ENCODE measurements around the gene IL1RAPL2. TPM values are rescaled to one million over a fixed set of nuclear protein-coding genes. Genes with fewer than 3 reads are reported as not detected.

The IL1RAPL2 gene
- total and polyA plus RNA-seq, 4 donors = 2.0 TPM; not detected in 3

GRCh38 chrX:105700331-105700730 is 1134.3 kb downstream of the IL1RAPL2 start:
- TF ChIP-seq CTCF (IDR thresholded peaks at IDR 0.05; ENCODE audit: control extremely low read depth, extremely low read depth) = no peak
- H3K9ac ChIP-seq (ENCODE audit: insufficient read depth in 1 of 2, low read length in 2 of 2) = no peak overlapping the region
- H3K4me1 ChIP-seq (ENCODE audit: control insufficient read depth in 5 of 5, insufficient read depth in 5 of 5, low read length in 5 of 5) = no peaks in the 10 kb centered on the region
- H3K27me3 ChIP-seq (ENCODE audit: control insufficient read depth in 3 of 3, insufficient read depth in 3 of 3, low read length in 2 of 3) = peaks cover 0 to 11% (median 3%) of the 10 kb centered on the region in 3 donors
- WGBS, 2 donors = 32 to 47% methylated on average over 1 of the region's 1 CpG
- H3K9me3 ChIP-seq (ENCODE audit: control insufficient read depth in 4 of 4, insufficient read depth in 3 of 4, low read length in 3 of 4) = no peaks in the 10 kb centered on the region
- no peaks in the 10 kb centered on the region for H3K36me3 ChIP-seq (ENCODE audit: control insufficient read depth in 4 of 4, insufficient read depth in 4 of 4, low read length in 4 of 4)
- ATAC-seq (ENCODE audit: insufficient read depth, low FRiP score) (no peak), DNase-seq (no peak)
- H3K27ac ChIP-seq (ENCODE audit: low read depth in 1 of 2, low read length in 1 of 2) = no peak overlapping the region
- H3K4me3 ChIP-seq = no peak overlapping the region

- Histone ChIP-seq H3K4me1 (ENCODE audit: control insufficient read depth in 5 of 5, insufficient read depth in 5 of 5, low read length in 5 of 5) (no peaks in the 10 kb centered on the region), H3K4me3 (no peak overlapping the region), H3K27ac (ENCODE audit: low read depth in 1 of 2, low read length in 1 of 2) (no peak overlapping the region), H3K9me3 (ENCODE audit: control insufficient read depth in 4 of 4, insufficient read depth in 3 of 4, low read length in 3 of 4) (no peaks in the 10 kb centered on the region), H3K9ac (ENCODE audit: insufficient read depth in 1 of 2, low read length in 2 of 2) (no peak overlapping the region), H3K27me3 (ENCODE audit: control insufficient read depth in 3 of 3, insufficient read depth in 3 of 3, low read length in 2 of 3) (peaks cover 0 to 15% (median 6%) of the 10 kb centered on the region in 3 donors), H3K36me3 (ENCODE audit: control insufficient read depth in 4 of 4, insufficient read depth in 4 of 4, low read length in 4 of 4) (no peaks in the 10 kb centered on the region)
- peak in 1 of 3 donors; percentile 24 for DNase-seq
- 49 to 56% methylated on average over 3 of the region's 3 CpGs for WGBS, 2 donors
- no peak for ATAC-seq (ENCODE audit: insufficient read depth, low FRiP score)
- no peak for TF ChIP-seq CTCF (IDR thresholded peaks at IDR 0.05; ENCODE audit: control extremely low read depth, extremely low read depth)
Measured at GRCh38 chrX:105701310-105702052, 1135.5 kb downstream of the IL1RAPL2 start.

GRCh38 chrX:105703876-105704275 is 1137.9 kb downstream of the IL1RAPL2 start:
- DNase-seq = no peak
- no peaks in the 10 kb centered on the region for H3K9me3 ChIP-seq (ENCODE audit: control insufficient read depth in 4 of 4, insufficient read depth in 3 of 4, low read length in 3 of 4)
- 57 to 72% methylated on average over 2 of the region's 2 CpGs for WGBS, 2 donors
- no peaks in the 10 kb centered on the region for H3K36me3 ChIP-seq (ENCODE audit: control insufficient read depth in 4 of 4, insufficient read depth in 4 of 4, low read length in 4 of 4)
- H3K27me3 ChIP-seq (ENCODE audit: control insufficient read depth in 3 of 3, insufficient read depth in 3 of 3, low read length in 2 of 3) = peaks cover 0 to 24% (median 7%) of the 10 kb centered on the region in 3 donors
- no peak for ATAC-seq (ENCODE audit: insufficient read depth, low FRiP score)
- no peak overlapping the region for H3K4me3 ChIP-seq
- no peak overlapping the region for H3K9ac ChIP-seq (ENCODE audit: insufficient read depth in 1 of 2, low read length in 2 of 2)
- no peak for TF ChIP-seq CTCF (IDR thresholded peaks at IDR 0.05; ENCODE audit: control extremely low read depth, extremely low read depth)
- H3K27ac ChIP-seq (ENCODE audit: low read depth in 1 of 2, low read length in 1 of 2) = no peak overlapping the region
- no peaks in the 10 kb centered on the region for H3K4me1 ChIP-seq (ENCODE audit: control insufficient read depth in 5 of 5, insufficient read depth in 5 of 5, low read length in 5 of 5)

All from lung (tissue), 12 donors.